CD4-positive, alpha-beta T cell treated with Interleukin-15 for 1 hour (primary cell): ENCODE measurements around the gene RELT.

Experiments
- DNase-seq: peaks from one replicate; pipeline ENCODE4 v3.0.0-alpha.2; 2020

The RELT gene, protein sequence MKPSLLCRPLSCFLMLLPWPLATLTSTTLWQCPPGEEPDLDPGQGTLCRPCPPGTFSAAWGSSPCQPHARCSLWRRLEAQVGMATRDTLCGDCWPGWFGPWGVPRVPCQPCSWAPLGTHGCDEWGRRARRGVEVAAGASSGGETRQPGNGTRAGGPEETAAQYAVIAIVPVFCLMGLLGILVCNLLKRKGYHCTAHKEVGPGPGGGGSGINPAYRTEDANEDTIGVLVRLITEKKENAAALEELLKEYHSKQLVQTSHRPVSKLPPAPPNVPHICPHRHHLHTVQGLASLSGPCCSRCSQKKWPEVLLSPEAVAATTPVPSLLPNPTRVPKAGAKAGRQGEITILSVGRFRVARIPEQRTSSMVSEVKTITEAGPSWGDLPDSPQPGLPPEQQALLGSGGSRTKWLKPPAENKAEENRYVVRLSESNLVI

GRCh38 chr11:73376160-73376802 is at the start of gene RELT:
Gene RELT, plus strand, starts transcription at chr11:73376399. Its CDS starts 12,738 bp downstream, at chr11:73389137.
- peak; percentile 94 for DNase-seq

GRCh38 chr11:73326929-73327811 is 49.0 kb upstream of the RELT start:
- no peak for DNase-seq

- no peak for DNase-seq
Observed at GRCh38 chr11:73327812-73328364, 48.3 kb upstream of the RELT start.

- DNase-seq: no peak
Observed at GRCh38 chr11:73330569-73331093, 45.6 kb upstream of the RELT start.

GRCh38 chr11:73331138-73331916 is 44.9 kb upstream of the RELT start:
- DNase-seq: no peak

DNA sequence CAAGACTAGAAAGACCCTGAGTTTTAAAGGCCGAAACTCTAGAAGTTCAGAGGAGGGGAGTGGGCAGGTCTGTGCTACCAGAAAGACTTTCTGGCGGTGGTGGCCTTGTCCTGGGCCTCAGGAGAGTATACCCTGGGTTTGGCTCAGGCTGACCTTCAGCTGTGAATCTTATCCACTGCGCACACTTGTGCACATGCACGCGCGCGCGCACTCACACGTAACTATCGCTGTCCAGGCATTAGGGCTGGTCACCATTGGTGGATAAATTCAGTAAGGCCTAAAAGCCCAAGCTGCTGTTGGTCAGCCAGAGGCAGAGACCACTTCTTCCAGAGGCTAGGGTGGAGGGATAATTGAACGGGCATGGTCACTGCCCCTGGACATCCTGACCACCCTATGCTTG is 43.0 kb upstream of the RELT start:
- no peak for DNase-seq

DNA sequence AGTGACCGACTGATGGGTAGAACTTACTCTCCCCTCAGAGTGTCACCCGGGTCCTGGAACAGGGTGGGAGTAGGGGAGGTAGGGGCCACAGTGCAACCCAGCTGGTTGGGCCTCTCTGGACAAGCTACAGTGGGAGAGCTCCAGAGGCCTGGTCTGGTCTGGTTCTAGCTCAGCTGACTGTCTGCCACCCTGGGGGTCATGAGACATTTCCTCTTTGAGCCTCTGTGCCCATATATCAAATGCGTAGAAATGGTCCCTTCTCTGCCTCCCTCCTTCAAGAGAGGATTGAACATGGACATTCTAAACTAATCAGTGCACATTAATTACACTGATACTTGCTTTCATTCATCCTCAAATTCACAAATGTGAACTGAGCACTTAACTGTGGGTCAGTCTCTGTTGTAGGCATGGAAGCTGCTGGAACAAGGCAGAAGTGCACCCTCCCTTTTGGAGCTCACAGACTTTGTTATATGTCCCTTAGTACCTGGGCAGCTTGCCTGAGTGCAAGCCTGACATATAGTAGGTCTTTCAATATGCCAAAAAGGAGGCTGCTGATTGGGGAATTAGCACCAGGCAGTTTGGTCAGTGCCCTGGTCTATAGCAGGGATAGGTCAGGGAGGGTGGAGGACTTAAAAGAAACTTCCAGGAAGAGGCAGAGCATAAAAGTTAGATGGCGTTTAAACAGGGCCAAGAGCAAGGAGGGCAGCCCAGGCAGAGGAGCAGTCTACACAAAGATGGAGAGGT is 42.4 kb upstream of the RELT start:
- no peak for DNase-seq

GRCh38 chr11:73334384-73335203 is 41.6 kb upstream of the RELT start:
- DNase-seq: no peak

DNA sequence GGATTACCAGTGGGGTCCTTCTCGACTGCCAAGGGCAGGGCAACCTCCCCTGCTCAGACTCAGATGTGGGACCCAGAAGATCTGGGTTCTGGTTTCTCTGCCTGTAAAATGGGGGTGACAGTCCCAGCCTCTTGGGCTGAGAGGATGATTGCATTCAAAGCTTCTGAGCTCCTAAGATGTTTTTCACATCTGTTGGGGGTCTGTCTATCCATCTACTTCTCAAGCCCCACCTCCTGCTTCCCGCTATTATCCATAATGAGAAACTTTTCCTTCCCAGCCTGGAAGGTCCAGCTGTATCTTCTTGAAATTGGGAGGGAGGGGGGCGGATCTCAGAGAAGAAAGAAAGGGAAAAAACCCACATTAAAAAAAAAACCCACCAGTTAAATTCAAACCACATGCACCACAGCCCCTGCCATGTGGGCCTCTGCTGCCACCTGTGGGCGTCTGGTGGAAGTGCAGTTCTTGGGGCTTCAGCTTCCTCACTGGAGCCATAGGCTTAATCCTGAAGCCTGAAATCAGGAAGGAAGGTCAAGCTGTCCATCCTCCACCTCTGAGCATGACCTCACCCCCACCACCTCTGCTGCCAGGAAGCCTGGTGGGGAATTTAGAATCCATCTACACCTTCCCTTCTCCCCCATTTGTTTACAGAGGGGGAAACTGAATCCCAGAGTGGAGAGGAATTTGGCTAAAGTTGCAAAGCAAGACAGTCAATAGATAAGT is 40.8 kb upstream of the RELT start:
- peak; percentile 69 for DNase-seq

GRCh38 chr11:73337846-73338245 is 38.4 kb upstream of the RELT start:
- no peak for DNase-seq

DNA sequence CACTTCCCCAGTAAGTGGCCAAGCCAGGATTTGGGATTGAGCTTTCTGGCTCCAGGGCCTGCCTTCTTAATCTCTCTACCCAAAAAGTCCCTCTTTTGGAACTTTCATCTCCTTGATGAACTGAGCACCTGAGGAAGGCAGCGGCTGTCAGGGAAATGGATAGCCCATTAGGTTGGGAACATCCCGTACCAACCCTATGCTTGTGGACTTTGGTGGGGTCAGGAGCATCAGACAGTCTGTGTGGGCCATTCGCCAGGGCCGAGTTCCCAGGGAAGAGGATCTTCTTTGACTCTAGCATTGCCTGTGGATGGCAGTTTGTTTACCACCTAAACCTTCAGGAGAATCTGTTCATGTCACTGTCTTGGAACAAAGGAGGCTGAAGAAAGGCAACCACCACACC is 37.9 kb upstream of the RELT start:
- DNase-seq: no peak

DNA sequence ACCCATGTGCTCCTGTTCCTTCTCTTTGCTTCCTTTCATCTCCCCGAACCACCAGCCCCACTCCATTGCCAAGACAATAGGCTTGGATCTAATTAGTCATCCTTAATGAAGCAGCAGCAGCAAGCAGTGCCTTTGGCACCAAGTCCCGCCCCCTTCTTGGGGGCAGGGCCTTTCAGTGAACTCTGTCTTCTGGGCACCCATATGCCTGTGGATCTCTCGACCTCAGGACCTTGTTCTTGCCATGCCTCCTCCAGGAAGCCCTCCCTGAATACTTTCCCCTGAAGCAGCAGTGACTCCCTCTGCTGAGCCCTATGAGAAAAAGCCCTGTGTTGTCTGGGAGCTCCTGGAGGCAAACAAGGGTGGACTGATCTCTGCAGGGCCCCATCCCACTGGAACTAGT is 36.0 kb upstream of the RELT start:
- no peak for DNase-seq

DNA sequence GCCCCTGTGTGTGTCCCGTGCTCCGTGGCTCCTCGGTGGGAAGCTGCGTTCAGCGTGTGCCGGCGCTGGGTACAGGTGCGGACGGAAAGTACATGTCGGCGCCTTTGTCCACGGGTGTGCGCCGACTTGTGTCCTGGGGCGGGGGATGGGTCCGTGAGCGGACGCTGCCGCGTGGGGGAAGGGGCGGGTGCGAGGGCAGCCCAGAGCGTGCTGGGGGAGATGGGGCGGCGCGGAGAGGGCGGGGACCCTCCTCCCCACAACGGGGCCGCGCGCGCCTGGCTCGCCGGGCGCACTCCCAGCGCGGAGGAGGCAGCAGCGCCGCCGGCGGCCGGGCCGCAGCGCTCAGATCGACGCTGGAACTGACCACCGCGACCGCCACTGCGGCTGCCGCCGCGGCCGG is 33.6 kb upstream of the RELT start:
- DNase-seq: no peak

DNA sequence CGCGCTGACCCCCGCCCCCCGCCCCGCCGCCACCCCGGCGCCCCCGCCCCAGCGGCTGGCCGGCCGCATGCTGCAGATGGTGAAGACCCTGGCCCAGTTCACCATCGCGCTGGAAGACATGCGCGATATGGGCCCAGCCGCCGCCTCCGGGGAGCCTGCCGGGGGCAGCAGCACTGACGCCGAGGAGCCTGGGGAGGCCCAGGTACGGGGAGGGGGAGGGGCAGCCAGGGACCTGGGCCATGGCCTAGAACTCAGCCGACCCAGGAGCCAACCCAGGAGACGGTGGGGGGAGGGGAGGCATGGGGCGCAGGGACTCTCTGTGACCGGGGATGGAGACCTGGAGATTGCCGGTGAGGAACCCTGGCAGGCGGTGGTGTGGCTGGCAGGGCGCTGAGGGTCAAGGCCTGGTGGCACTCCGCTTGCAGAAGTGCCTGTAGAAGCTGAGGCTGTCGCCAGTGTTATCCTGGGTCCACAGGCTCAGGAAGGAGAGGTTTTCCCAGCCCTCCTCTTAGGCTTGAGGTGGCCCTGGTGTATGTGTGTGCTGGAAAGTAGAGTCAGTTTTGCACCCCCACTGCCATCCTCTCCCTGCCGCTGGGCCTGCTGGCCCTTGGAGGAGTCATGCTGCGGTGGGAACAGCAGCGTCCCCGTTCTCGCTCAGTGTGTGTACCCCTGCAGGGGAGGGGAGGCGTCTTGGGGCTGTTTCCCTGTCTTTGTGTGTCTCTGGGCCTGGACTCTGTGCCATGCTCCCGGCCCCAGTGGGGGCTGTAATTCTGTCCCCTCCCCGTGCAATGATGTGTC is 32.9 kb upstream of the RELT start:
- DNase-seq: no peak

- DNase-seq: no peak
Observed at GRCh38 chr11:73344191-73344607, 32.0 kb upstream of the RELT start.

GRCh38 chr11:73345481-73346160 is 30.6 kb upstream of the RELT start:
- DNase-seq: no peak

DNA sequence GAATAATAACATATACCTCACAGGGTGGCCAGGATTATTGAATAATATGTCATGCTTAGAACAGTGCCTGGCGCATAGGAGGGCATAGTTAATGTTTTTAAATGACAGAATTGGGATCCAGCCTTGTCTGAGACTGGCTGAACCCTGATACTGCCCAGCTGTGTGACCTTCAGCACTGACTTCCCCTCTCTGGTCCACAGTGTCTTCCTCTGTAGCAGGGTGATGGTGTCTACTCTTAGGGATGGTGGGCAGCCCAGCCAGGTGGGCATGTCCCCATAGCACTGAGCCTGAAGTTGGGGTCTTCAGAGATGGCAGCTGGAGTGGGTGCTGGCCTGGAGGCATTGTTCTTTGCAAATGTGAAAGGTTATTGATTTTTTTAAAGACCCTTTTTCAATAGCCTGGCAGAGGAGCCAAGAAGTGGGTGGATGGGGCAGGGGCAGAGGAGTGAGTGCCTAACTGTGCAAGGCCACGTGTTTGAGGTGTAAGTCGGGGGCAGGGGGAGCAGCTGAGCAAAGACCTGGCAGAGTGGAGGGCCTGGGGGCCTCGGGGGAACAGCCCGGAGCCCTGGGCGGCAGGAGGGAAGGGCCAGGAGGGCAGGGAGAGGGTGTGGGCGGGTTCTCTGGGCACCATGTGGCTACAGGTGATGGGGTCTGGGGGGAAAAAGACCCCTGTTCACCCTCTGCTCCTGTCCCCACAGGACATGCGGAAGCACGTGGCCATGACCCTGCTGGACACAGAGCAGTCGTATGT is 29.8 kb upstream of the RELT start:
- DNase-seq: no peak
